Non-pigmented ciliary epithelial cell (primary cell): Measurements from ENCODE around the gene PKM.
"Not testable (repeated sequence)": the region's sequence is repeated elsewhere in the genome, so short reads cannot be mapped to it uniquely, and the experiment has no call there.

Source experiments
- DNase-seq: peaks from one replicate; pipeline ENCODE4 v3.0.0-alpha.2; 2010; ENCODE audit warnings: low read depth

The PKM gene

DNA sequence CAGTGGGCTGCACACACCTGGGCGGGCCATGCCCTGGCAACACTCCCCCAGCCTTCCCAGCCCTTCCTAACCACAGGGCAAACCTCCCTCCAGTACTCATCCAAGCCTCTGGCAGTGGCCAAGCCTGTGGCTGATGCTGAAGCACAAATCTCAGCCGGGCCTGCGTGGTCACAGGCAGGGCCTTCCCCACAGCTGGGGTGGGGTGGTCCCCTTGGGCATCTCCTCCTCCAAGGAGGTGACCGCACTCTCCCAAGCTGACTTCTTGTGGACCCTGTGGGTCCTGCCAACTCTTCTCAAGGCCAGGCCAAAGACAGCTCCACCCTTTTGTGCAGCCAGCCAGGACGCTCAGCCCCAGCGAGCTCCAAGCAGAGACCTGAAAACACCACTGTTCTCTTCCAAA, 54.8 kb downstream of the PKM start:
- DNase-seq = no peak

- no peak for DNase-seq
Observed at GRCh38 chr15:72175186-72176044, 55.6 kb downstream of the PKM start.

- DNase-seq = no peak
Observed at GRCh38 chr15:72174551-72175165, 56.3 kb downstream of the PKM start.

DNA sequence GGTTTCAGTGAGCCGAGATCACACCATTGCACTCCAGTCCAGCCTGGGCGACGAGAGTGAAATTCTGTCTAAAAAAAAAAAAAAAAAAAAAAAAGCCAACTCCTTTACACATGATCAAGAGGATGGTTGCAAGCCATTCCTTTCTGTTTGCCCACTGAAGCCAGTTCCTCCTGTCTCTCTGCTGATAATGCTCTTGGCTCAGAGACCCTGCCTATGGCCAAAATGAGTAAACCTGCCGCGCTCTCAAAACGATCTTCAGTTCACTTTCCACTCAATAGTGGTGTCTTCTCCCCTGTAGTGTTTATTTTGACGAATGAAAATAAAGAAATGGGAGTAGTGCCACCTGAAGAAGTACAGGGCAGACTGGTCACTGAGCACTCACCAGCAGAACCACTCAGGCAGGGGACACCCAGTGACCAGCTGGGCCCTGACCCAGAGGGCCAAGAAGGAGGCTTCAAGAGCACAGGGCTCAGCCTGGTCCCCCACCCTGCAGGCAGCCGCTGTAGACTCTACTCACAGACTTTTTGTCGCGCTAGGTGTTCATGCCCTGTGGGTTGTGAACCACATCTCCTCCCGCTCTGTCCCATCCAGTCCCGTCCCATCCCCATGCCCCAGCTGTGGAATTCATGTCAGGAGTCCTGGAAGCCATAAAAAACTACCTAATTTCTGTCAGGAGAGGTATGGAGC, 57.0 kb downstream of the PKM start:
- no peak for DNase-seq

- DNase-seq = no peak
Observed at GRCh38 chr15:72173401-72173800, 57.6 kb downstream of the PKM start.

DNA sequence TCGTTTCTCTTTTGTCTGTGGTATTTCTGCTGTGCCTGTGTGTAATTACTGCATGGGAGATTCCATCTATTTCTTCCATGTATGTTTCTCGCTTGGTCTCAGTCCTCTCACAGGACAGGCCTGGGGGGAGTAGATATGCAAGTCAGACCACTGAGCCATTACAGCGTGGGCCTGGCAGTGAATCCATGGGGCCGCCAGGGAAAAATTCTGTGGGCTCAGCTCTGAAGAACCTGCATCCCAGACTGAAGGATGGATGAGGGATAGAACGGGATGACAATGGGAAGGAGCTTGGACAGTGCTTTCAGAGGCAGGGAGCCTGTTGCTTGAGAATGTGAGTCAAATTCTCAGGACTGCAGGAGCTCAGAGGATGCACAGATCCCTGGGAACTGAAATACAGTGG, 58.2 kb downstream of the PKM start:
- no peak for DNase-seq

DNA sequence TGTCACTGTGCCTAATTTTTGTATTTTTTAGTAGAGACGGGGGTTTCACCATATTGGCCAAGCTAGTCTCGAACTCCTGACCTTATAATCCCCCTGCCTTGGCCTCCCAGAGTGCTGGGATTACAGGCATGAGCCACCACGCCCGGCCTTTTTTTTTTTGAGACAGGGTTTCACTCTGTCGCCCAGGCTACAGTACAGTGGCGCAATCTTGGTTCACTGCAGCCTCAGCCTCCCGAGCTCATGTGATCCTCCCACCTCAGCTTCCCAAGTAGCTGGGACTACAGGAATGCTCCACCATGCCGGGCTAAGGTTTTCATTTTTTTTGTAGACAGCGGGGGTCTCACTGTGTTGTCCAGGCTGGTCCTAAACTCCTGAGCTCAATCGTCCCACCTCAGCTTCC, 59.0 kb downstream of the PKM start:
- DNase-seq = not testable (repeated sequence)

DNA sequence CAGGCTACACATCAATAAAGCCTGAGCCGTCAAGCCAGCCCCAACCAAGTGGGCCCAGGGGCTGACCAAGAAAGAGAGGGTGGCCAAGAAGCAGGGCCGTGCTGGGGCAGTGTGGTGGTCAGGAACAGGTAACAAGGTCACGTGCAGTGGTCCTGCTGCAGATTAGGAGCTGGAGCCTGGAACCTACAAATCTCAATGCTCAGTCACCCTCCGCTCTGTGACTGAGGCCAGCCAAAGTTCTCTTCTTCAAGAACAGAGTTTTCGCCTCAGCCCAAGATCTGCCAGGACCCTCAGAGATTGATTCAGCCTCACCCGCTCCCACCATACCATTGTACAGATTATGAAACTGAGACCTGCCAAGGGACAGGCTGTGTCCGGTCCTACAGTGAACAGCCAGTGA, 60.3 kb downstream of the PKM start:
- DNase-seq = no peak

- DNase-seq = no peak
Observed at GRCh38 chr15:72169921-72170611, 60.9 kb downstream of the PKM start.

GRCh38 chr15:72169236-72169920, 61.6 kb downstream of the PKM start:
- DNase-seq = no peak

- no peak for DNase-seq
Observed at GRCh38 chr15:72168808-72169190, 62.2 kb downstream of the PKM start.

- peak; percentile 5 for DNase-seq
Observed at GRCh38 chr15:72168131-72168807, 62.7 kb downstream of the PKM start.

DNA sequence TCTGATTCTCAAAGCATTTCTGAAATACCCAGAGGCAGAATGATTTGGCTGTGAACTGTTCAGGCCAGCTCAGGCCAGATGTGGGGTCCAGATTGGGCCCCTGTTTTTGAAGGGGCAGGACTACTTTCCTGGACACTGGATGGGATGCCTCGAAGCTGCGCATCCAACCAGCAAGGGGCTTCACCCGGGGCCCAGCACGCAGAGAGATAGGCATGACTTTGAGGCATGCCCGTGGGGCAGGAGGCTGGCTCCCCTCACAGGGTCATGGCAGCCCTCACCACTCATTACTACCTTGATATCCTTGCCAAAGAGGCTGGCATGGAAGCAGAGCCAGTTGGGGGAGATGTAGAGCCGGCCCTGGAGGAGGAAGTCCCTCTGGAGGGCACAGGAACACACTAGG, 63.5 kb downstream of the PKM start:
- DNase-seq = no peak

DNA sequence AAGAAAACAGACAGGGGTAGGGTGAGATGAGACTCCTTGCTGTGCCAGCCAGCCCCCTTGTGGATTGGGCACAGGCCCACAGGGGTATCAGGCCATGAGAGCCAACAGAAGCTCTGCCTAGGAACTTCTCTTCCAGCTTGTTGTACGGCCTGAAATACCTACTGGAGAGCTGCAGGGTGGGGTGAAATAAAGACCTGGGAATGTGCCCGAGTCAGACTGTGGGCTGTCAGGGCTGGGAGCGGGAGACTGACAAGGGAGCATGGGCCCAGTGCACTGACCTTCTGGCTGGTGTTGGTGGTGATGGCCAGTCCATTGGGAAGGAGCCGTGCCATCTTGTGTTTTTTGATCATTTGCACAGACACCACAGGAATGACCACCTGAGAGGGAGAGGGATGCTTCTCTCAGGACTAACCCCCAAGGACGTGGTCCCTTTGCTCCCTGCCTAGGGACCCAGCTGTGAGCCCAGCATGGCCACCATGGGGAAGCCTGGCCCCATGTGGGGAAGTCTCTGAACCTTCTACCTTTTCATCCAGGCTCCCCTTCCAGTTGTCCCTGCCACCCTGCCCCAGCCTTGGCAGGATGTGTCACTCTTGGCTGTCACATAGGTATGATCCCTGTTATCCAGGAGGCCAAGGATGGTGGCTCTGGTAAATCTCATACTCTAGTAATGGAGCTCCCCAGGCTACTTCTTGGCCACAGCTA, 64.1 kb downstream of the PKM start:
- no peak for DNase-seq

- DNase-seq = no peak
Observed at GRCh38 chr15:72163719-72164118, 67.3 kb downstream of the PKM start.

GRCh38 chr15:72162569-72162968, 68.4 kb downstream of the PKM start:
- no peak for DNase-seq

DNA sequence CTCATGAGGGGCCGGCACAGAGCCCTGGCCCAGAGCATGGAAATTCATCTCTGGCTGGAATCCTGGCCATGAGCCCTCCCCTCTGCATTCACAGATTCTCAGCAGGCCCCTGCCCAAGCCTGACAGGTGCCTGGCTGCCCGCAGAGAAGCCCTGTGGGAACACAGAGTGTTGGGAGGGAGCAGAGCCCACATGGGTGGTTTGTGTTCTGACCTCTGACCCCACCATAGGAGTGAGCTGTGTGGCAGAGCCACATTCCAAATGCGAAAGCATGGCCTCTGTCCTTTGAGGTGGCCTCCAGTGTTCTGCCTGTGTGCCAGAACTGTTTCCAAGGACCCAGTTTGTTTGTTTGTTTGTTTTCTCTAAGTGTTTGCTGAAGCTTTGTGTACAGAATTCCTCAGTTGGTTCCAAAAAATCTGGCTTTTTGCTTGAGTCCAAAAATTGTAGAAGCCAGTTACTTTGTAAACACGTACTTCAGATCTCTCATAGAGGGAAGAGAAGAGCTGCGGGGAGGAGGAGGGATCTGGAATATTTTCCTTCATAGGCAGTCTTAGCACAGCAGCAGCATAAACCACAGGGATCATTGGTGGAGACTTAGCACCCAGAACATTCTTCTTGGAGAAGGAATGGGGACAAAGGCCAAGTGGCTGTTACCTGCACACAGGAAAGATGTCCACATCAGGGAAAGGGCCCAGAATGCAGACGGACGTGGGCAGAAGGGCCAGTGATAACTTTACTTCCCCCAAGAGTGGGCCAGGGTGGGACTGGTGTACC, 69.4 kb downstream of the PKM start:
- DNase-seq = no peak

- no peak for DNase-seq
Observed at GRCh38 chr15:72160696-72161245, 70.2 kb downstream of the PKM start.

GRCh38 chr15:72156928-72157327, 74.1 kb downstream of the PKM start:
- DNase-seq = no peak
